Fibroblast of gingiva (primary cell): Measurements from ENCODE around the gene UQCR11.

Source experiments
- DNase-seq: peaks from one replicate; pipeline ENCODE4 v3.0.0-alpha.2; 2011; ENCODE audit warnings: low read depth

The UQCR11 gene

DNA sequence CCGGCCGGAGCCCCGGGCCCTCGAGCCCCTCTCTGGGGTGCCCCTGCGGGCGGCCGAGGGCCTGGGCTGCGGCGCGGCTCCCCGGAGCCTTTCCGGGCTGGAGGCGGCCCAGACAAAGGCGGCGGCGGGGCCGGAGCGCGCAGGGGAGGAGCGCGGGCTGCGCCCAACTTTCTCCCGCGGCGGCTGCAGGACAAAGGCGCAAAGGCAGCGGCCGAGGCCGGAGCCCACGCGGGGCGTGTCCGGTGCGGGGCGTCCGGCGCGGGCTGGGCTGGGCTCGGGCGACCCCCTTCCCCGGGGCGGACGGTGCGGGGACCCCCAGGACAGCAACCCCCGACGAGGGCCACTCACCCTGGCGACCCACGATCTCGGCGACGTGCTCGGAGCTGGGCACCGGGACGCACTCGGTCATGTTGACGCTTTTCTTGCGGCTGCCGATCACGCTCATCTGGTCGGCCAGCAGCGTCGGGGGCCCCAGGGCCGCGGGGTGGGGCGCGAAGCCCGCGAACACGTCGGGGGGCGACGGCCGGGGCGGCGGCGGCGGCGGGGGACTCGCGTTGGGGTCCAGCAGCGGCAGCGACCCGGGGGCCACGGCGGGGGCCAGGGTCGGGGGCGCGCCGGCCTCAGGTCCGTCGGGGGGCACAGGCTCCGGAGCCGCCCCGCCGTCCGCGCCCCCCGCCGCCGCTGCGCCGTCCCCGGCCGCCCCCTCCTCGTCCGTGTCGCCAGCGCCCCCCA lies 38.0 kb downstream of the UQCR11 start:
- DNase-seq: no peak

GRCh38 chr19:1566392-1567115 lies 38.7 kb downstream of the UQCR11 start:
- DNase-seq: peak; percentile 81

- DNase-seq: no peak
These were observed 42.0 kb downstream of the UQCR11 start for GRCh38 chr19:1563251-1563650.

DNA sequence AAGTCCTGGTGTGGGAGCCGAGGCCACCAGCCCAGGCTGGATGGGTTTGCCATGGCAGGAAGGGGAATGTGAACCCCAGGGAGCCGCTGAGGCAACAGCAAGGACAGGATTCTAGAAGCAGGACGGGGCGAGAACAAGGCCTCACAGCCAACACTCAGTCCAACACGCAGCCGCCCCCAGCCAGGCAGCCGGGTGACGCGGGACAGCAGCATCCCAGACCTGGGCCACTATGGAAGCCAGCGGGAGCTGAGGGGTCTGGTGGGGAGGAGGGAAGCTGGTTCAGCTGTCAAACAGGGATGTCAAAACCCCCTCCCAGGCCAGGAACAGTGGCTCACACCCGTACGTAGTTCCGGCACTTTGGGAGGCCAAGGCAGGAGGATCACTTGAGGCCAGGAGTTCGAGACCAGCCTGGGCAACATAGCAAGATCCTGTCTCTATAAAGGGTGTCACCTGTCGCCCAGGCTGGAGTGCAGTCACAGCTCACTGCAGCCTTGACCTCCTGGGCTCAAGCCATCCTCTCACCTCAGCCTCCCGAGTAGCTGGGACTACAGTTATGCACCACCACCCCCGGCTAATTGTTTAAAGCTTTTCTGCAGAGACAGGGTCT lies 43.9 kb downstream of the UQCR11 start:
- no peak for DNase-seq

GRCh38 chr19:1560286-1560882 lies 44.9 kb downstream of the UQCR11 start:
- no peak for DNase-seq

- DNase-seq: no peak
These were observed 46.7 kb downstream of the UQCR11 start for GRCh38 chr19:1558552-1558951.

DNA sequence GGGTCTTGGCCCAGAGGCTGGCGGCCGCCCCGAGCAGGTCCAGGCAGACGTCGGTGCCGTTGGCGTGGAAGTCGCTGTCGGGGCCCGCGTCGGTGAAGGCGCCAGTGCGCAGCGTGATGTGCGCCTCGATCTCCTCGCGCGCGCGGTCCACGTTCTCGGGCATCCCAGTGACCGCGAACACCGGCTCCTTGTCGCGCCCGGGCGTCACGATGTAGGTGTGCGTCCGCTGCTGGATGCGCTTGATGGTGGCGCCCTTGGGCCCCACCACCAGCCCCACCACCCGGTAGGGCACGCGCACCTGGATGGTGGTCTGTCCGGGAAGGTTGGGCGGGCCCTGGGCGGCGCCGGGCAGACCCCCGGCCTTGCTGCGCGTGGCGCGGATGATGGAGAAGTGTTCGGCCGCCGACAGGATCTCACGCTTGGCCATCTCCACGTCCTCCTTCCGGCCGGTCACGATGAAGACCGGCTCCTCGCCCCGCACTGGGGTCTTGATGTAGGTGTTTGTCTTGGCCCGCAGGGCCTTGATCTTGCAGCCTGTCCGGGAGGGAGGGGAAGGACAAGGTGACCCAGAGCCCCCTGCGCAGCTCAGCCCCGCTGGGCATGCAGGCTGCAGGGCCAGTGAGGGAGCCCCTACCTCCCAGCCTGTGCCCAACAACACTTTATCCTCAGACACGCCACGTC lies 48.7 kb downstream of the UQCR11 start:
- DNase-seq: no peak

GRCh38 chr19:1555487-1556389 lies 49.5 kb downstream of the UQCR11 start:
- no peak for DNase-seq

GRCh38 chr19:1554968-1555367 lies 50.3 kb downstream of the UQCR11 start:
- DNase-seq: no peak

- no peak for DNase-seq
These were observed 51.8 kb downstream of the UQCR11 start for GRCh38 chr19:1553415-1553814.

GRCh38 chr19:1551068-1552040 lies 53.9 kb downstream of the UQCR11 start:
- DNase-seq: no peak

DNA sequence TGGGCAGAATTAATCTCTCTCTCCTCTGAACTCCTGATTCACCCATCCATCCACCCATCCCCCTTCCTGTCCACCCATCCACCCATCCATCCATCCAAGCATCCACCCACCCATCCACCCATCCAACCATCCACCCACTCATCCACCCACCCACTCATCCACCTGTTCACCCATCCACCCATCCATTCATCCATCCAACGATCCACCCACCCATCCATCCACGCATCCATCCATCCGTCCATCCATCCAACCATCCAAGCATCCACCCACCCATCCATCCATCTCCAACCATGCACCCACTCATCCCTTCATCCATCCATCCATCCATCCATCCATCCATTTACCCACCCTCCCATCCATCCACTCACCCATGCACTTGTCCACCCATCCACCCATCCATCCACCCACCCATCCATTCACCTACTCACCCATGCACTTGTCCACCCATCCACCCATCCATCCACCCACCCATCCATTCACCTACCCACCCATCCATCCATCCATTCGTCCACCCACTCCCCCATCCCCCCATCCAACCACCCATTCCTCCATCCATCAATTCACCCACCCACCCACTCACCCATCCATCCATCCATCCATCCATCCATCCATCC lies 55.8 kb downstream of the UQCR11 start:
- DNase-seq: no peak
